AG04449 (cell line): ENCODE measurements around the gene ANTXR1.

ENCODE experiments used
- CTCF ChIA-PET: fragments of 350-600 bp; formaldehyde crosslinking; extraction: SDS; loops from one replicate; lab custom pipeline; 2021; ENCODE audit warnings: antibody characterized with exemption; lab: Yijun Ruan, JAX
- POLR2A ChIA-PET: fragments of 400-600, 350-600 bp; formaldehyde crosslinking; extraction: SDS; loops from one replicate; lab custom pipeline; 2020; ENCODE audit warnings: antibody characterized with exemption, inconsistent platforms; lab: Yijun Ruan, JAX
- DNase-seq: peaks from one replicate; pipeline ENCODE4 v3.0.0-alpha.2; 2010; ENCODE audit warnings: low read depth, low spot score
- H3K4me3 ChIP-seq: 2 replicates; pipeline ENCODE4 v1.5.1; 2011; ENCODE audit warnings: low read depth, mild to moderate bottlenecking, control low read depth, low read length
- CTCF ChIP-seq: IDR thresholded peaks from one replicate; pipeline ENCODE4 v1.5.1; 2011; ENCODE audit warnings: mild to moderate bottlenecking, moderate library complexity, low read length, control low read depth, inconsistent platforms; ENCODE audit not compliant: insufficient read depth; ENCODE audit errors: missing control alignments

The ANTXR1 gene

GRCh38 chr2:69195706-69196105, 182.7 kb downstream of the ANTXR1 start:
- TF ChIP-seq CTCF: no peak
- ChIA-PET POLR2A (interaction anchor here (1.1 to 1.2 kb wide), 3 partner anchors 17 to 31 kb away, joined by 3 to 4 read pairs (median 3); no protein-coding TSS in a partner anchor), CTCF (interaction anchor here (1.1 to 1.9 kb wide), 6 partner anchors 10 to 31 kb away, joined by 3 to 9 read pairs (median 4); no protein-coding TSS in a partner anchor)
- H3K4me3 ChIP-seq: no peak overlapping the region
- DNase-seq: no peak

GRCh38 chr2:69196327-69197117, 183.5 kb downstream of the ANTXR1 start:
- POLR2A ChIA-PET: interaction anchor here (0.6 to 1.2 kb wide), 5 partner anchors 11 to 107 kb away, joined by 3 to 4 read pairs (median 3); no protein-coding TSS in a partner anchor
- DNase-seq: peak; percentile 99
- CTCF ChIA-PET: interaction anchor here (0.9 to 1.9 kb wide), 5 partner anchors 11 to 170 kb away, joined by 3 to 9 read pairs (median 3); no protein-coding TSS in a partner anchor
- no peak for TF ChIP-seq CTCF
- H3K4me3 ChIP-seq: no peak overlapping the region

GRCh38 chr2:69200107-69200520, 187.1 kb downstream of the ANTXR1 start:
- CTCF ChIA-PET: interaction anchor here (1.2 to 1.4 kb wide), 2 partner anchors 8 to 106 kb away, joined by 3 read pairs; no protein-coding TSS in a partner anchor
- TF ChIP-seq CTCF: no peak
- peak; percentile 80 for DNase-seq
- no peak overlapping the region for H3K4me3 ChIP-seq
- POLR2A ChIA-PET: no interaction called here

GRCh38 chr2:69201259-69201658, 188.3 kb downstream of the ANTXR1 start:
- H3K4me3 ChIP-seq: no peak overlapping the region
- CTCF ChIA-PET: interaction anchor here (0.8 to 0.9 kb wide), 2 partner anchors 15 to 188 kb away, joined by 3 read pairs; partner anchors contain the start of gene ANTXR1
- no peak for DNase-seq
- no peak for TF ChIP-seq CTCF
- POLR2A ChIA-PET: no interaction called here

- POLR2A ChIA-PET: no interaction called here
- no peak for DNase-seq
- CTCF ChIA-PET: no interaction called here
- no peak overlapping the region for H3K4me3 ChIP-seq
- TF ChIP-seq CTCF: no peak
These were observed 189.3 kb downstream of the ANTXR1 start for GRCh38 chr2:69202327-69202726.

- DNase-seq: no peak
- no peak overlapping the region for H3K4me3 ChIP-seq
- POLR2A ChIA-PET: no interaction called here
- CTCF ChIA-PET: interaction anchor here (0.9 kb wide), 1 partner anchor 10 kb away, joined by 3 read pairs; no protein-coding TSS in a partner anchor
- TF ChIP-seq CTCF: no peak
These were observed 190.4 kb downstream of the ANTXR1 start for GRCh38 chr2:69203166-69203985.
